ENCODE results near the gene SLC66A1.

DNA sequence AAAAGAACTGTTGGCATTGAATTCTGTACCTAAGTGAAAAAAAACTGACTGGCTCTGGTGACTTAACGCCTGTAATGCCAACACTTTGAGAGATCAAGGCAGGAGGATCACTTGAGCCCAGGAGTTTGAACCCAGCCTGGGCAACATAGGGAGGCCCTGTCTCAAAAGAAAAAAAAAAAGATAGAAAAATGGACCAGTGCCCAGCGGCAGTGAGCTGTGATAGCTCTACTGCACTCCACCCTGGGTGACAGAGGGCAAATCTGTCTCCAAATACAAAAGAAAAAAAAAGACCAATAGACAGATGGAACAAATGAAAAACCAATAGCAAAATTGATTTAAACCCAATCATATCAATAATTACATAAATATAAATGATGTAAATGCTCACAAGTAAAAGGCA is 22.9 kb upstream of the SLC66A1 start:
- TF ChIP-seq, protein P1, sequence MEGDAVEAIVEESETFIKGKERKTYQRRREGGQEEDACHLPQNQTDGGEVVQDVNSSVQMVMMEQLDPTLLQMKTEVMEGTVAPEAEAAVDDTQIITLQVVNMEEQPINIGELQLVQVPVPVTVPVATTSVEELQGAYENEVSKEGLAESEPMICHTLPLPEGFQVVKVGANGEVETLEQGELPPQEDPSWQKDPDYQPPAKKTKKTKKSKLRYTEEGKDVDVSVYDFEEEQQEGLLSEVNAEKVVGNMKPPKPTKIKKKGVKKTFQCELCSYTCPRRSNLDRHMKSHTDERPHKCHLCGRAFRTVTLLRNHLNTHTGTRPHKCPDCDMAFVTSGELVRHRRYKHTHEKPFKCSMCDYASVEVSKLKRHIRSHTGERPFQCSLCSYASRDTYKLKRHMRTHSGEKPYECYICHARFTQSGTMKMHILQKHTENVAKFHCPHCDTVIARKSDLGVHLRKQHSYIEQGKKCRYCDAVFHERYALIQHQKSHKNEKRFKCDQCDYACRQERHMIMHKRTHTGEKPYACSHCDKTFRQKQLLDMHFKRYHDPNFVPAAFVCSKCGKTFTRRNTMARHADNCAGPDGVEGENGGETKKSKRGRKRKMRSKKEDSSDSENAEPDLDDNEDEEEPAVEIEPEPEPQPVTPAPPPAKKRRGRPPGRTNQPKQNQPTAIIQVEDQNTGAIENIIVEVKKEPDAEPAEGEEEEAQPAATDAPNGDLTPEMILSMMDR (IDR thresholded peaks at IDR 0.05) = no peak
- TF ChIP-seq POLR2A (IDR thresholded peaks at IDR 0.05) = no peak
